Measurements from ENCODE around the gene KCNJ5.

DNA sequence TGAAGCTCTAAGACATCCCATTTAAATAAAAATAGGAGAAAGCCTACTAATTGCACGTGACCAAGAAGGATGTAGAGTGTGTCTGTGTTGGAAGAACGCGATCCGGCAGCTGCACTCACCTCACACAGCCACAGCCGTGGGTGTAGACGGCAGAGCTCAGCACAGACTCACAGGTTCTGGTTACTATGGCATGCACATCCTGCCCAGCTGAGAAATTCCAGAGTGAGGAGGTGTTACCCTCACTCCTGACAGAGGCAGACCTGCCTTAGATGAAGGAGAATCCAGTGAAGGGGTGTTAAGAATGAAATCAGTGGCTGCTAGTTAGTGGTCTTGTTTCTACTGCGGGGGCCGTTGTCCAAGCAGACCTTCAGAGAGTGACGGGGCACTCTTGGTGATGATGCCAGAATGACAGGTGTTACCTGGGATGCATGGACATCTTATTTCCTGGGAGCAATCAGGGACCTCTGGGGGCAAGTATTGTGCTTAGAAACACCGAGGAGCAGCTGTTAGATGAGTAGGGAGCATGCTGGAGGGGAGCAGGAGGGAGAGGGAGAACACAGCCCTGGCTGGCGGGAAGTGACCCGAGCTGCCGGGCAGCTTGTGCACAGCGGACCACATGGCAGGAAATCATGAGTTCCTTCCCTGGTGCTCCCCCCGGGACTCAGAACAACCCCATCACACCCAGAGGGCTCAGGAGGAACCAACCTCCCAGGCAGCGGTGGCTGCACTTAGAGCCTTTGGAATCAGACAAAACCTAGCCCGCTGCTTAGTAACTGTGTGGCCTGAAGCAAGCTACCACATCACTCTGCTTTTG is 12.3 kb downstream of the KCNJ5 start:
- TF ChIP-seq, protein P1, sequence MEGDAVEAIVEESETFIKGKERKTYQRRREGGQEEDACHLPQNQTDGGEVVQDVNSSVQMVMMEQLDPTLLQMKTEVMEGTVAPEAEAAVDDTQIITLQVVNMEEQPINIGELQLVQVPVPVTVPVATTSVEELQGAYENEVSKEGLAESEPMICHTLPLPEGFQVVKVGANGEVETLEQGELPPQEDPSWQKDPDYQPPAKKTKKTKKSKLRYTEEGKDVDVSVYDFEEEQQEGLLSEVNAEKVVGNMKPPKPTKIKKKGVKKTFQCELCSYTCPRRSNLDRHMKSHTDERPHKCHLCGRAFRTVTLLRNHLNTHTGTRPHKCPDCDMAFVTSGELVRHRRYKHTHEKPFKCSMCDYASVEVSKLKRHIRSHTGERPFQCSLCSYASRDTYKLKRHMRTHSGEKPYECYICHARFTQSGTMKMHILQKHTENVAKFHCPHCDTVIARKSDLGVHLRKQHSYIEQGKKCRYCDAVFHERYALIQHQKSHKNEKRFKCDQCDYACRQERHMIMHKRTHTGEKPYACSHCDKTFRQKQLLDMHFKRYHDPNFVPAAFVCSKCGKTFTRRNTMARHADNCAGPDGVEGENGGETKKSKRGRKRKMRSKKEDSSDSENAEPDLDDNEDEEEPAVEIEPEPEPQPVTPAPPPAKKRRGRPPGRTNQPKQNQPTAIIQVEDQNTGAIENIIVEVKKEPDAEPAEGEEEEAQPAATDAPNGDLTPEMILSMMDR (IDR thresholded peaks at IDR 0.05; ENCODE audit: low read depth, low read length, poor library complexity, severe bottlenecking): no peak
- no peak for TF ChIP-seq EZH2phosphoT487 (IDR thresholded peaks at IDR 0.05; ENCODE audit: borderline replicate concordance, low read length)

All from DOHH2 (cell line).